Astrocyte of the spinal cord (primary cell): ENCODE measurements around the gene CYP2U1.

Experiments used
- DNase-seq: peaks from one replicate; pipeline ENCODE4 v3.0.0; 2011; ENCODE audit warnings: low read depth, low spot score
- H3K4me3 ChIP-seq: 2 replicates; pipeline ENCODE4 v1.5.1; 2011; ENCODE audit warnings: low read depth, mild to moderate bottlenecking, low read length, moderate library complexity
- CTCF ChIP-seq: IDR thresholded peaks from 2 replicates; pipeline ENCODE4 v1.5.1; 2012; ENCODE audit warnings: low read depth, mild to moderate bottlenecking, low read length, inconsistent platforms
- in situ Hi-C: cut with HindIII; loops from 2 replicates; pipeline ENCODE4 v1.10.0; 2017; ENCODE audit warnings: low sequenced_read_pairs

Gene CYP2U1

GRCh38 chr4:107894138-107894603 is 37.2 kb upstream of the CYP2U1 start:
- no peak for TF ChIP-seq CTCF
- in situ Hi-C loops = no loop called here

GRCh38 chr4:107896158-107896645 is 35.1 kb upstream of the CYP2U1 start:
- peak; percentile 97 for DNase-seq
- TF ChIP-seq CTCF = no peak
- in situ Hi-C loops = no loop called here
- H3K4me3 ChIP-seq = no peak overlapping the region

More at GRCh38 chr4:107894138-107894603, 37.2 kb upstream of the CYP2U1 start:
- no peak for DNase-seq
- no peak overlapping the region for H3K4me3 ChIP-seq

GRCh38 chr4:107896646-107897045 is 34.7 kb upstream of the CYP2U1 start:
- in situ Hi-C loops = no loop called here
- DNase-seq = no peak
- H3K4me3 ChIP-seq = no peak overlapping the region
- TF ChIP-seq CTCF = no peak

GRCh38 chr4:107897823-107898222 is 33.5 kb upstream of the CYP2U1 start:
- DNase-seq = no peak
- H3K4me3 ChIP-seq = no peak overlapping the region
- no peak for TF ChIP-seq CTCF
- in situ Hi-C loops = no loop called here

- in situ Hi-C loops = no loop called here
- no peak overlapping the region for H3K4me3 ChIP-seq
- DNase-seq = no peak
- no peak for TF ChIP-seq CTCF
These were observed 31.3 kb upstream of the CYP2U1 start for GRCh38 chr4:107900067-107900466.

GRCh38 chr4:107900508-107900907 is 30.8 kb upstream of the CYP2U1 start:
- TF ChIP-seq CTCF = no peak
- in situ Hi-C loops = no loop called here

More at GRCh38 chr4:107900508-107900907, 30.8 kb upstream of the CYP2U1 start:
- DNase-seq = no peak
- no peak overlapping the region for H3K4me3 ChIP-seq
